Measurements from ENCODE around the gene BFSP1.

Gene BFSP1

GRCh38 chr20:17501701-17502100, 29.5 kb downstream of the BFSP1 start:
- in situ Hi-C loops (cut with HindIII; ENCODE audit: low sequenced_read_pairs): loop anchor here (10.0 kb wide), 1 partner anchor 393 kb away; no protein-coding TSS in a partner anchor

GRCh38 chr20:17500826-17501225, 30.4 kb downstream of the BFSP1 start:
- in situ Hi-C loops (cut with HindIII; ENCODE audit: low sequenced_read_pairs): loop anchor here (10.0 kb wide), 1 partner anchor 394 kb away; no protein-coding TSS in a partner anchor

GRCh38 chr20:17500271-17500670, 30.9 kb downstream of the BFSP1 start:
- in situ Hi-C loops (cut with HindIII; ENCODE audit: low sequenced_read_pairs): loop anchor here (10.0 kb wide), 1 partner anchor 395 kb away; no protein-coding TSS in a partner anchor

GRCh38 chr20:17499041-17499440, 32.1 kb downstream of the BFSP1 start:
- in situ Hi-C loops (cut with HindIII; ENCODE audit: low sequenced_read_pairs): no loop called here

GRCh38 chr20:17498641-17499040, 32.5 kb downstream of the BFSP1 start:
- in situ Hi-C loops (cut with HindIII; ENCODE audit: low sequenced_read_pairs): no loop called here

GRCh38 chr20:17497821-17498580, 33.2 kb downstream of the BFSP1 start:
- in situ Hi-C loops (cut with HindIII; ENCODE audit: low sequenced_read_pairs): no loop called here

- in situ Hi-C loops (cut with HindIII; ENCODE audit: low sequenced_read_pairs): no loop called here
These were observed 35.4 kb downstream of the BFSP1 start for GRCh38 chr20:17495826-17496225.

GRCh38 chr20:17494201-17494600, 37.0 kb downstream of the BFSP1 start:
- in situ Hi-C loops (cut with HindIII; ENCODE audit: low sequenced_read_pairs): no loop called here

GRCh38 chr20:17493173-17493572, 38.0 kb downstream of the BFSP1 start:
- in situ Hi-C loops (cut with HindIII; ENCODE audit: low sequenced_read_pairs): no loop called here

GRCh38 chr20:17491488-17491887, 39.7 kb downstream of the BFSP1 start:
- in situ Hi-C loops (cut with HindIII; ENCODE audit: low sequenced_read_pairs): no loop called here

- in situ Hi-C loops (cut with HindIII; ENCODE audit: low sequenced_read_pairs): no loop called here
These were observed 40.1 kb downstream of the BFSP1 start for GRCh38 chr20:17491041-17491440.

- in situ Hi-C loops (cut with HindIII; ENCODE audit: low sequenced_read_pairs): no loop called here
These were observed 40.7 kb downstream of the BFSP1 start for GRCh38 chr20:17490501-17490900.

GRCh38 chr20:17488916-17489600, 42.1 kb downstream of the BFSP1 start:
- in situ Hi-C loops (cut with HindIII; ENCODE audit: low sequenced_read_pairs): no loop called here

- in situ Hi-C loops (cut with HindIII; ENCODE audit: low sequenced_read_pairs): no loop called here
These were observed 46.2 kb downstream of the BFSP1 start for GRCh38 chr20:17485017-17485416.

GRCh38 chr20:17482536-17482935, 48.6 kb downstream of the BFSP1 start:
- in situ Hi-C loops (cut with HindIII; ENCODE audit: low sequenced_read_pairs): no loop called here

GRCh38 chr20:17481661-17482060, 49.5 kb downstream of the BFSP1 start:
- in situ Hi-C loops (cut with HindIII; ENCODE audit: low sequenced_read_pairs): no loop called here

- in situ Hi-C loops (cut with HindIII; ENCODE audit: low sequenced_read_pairs): no loop called here
These were observed 50.5 kb downstream of the BFSP1 start for GRCh38 chr20:17480696-17481095.

GRCh38 chr20:17479063-17479657, 52.0 kb downstream of the BFSP1 start:
- in situ Hi-C loops (cut with HindIII; ENCODE audit: low sequenced_read_pairs): no loop called here

GRCh38 chr20:17473659-17474058, 57.5 kb downstream of the BFSP1 start:
- in situ Hi-C loops (cut with HindIII; ENCODE audit: low sequenced_read_pairs): no loop called here

GRCh38 chr20:17471606-17472187, 59.5 kb downstream of the BFSP1 start:
- in situ Hi-C loops (cut with HindIII; ENCODE audit: low sequenced_read_pairs): no loop called here

- in situ Hi-C loops (cut with HindIII; ENCODE audit: low sequenced_read_pairs): no loop called here
These were observed 60.2 kb downstream of the BFSP1 start for GRCh38 chr20:17470973-17471372.

Measured in endothelial cell of hepatic sinusoid (primary cell).